H9 (cell line): ENCODE data around the gene CRYGN. TPM values are rescaled to one million over a fixed set of nuclear protein-coding genes. Genes with fewer than 3 reads are reported as not detected.

ENCODE experiments used
- DNase-seq: peaks from one replicate; pipeline ENCODE4 v3.0.0-alpha.2; 2017
- H2AFZ ChIP-seq: one replicate; pipeline ENCODE4 v1.6.1; 2013; ENCODE audit warnings: mild to moderate bottlenecking, low read length, control low read depth, moderate library complexity
- H2AK5ac ChIP-seq: 2 replicates; pipeline ENCODE4 v1.6.1; 2013; ENCODE audit warnings: low read length, control low read depth, mixed read lengths; ENCODE audit not compliant: insufficient read length
- H2BK120ac ChIP-seq: one replicate; pipeline ENCODE4 v1.6.1; 2013; ENCODE audit warnings: low read depth, mild to moderate bottlenecking, low read length, control low read depth, inconsistent platforms; ENCODE audit not compliant: poor library complexity, severe bottlenecking
- H2BK12ac ChIP-seq: 2 replicates; pipeline ENCODE4 v1.6.1; 2013; ENCODE audit warnings: low read length, control low read depth, mixed read lengths, low read depth; ENCODE audit not compliant: insufficient read length
- H2BK15ac ChIP-seq: 2 replicates; pipeline ENCODE4 v1.6.1; 2013; ENCODE audit warnings: low read depth, low read length, control low read depth
- H2BK20ac ChIP-seq: one replicate; pipeline ENCODE4 v1.6.1; 2013; ENCODE audit warnings: low read depth, mild to moderate bottlenecking, low read length, control low read depth, inconsistent platforms; ENCODE audit not compliant: poor library complexity, severe bottlenecking
- H2BK5ac ChIP-seq: 2 replicates; pipeline ENCODE4 v1.6.1; 2013; ENCODE audit warnings: low read length, control low read depth, mixed read lengths; ENCODE audit not compliant: insufficient read length
- H3K14ac ChIP-seq: 2 replicates; pipeline ENCODE4 v1.6.1; 2013; ENCODE audit warnings: low read length, control low read depth; ENCODE audit not compliant: insufficient read depth
- H3K18ac ChIP-seq: 2 replicates; pipeline ENCODE4 v1.6.1; 2013; ENCODE audit warnings: low read depth, mild to moderate bottlenecking, mixed read lengths, low read length, control low read depth; ENCODE audit not compliant: insufficient read length
- H3K23ac ChIP-seq: 2 replicates; pipeline ENCODE4 v1.6.1; 2013; ENCODE audit warnings: low read length, control low read depth, mixed read lengths, low read depth; ENCODE audit not compliant: insufficient read length
- H3K23me2 ChIP-seq: 2 replicates; pipeline ENCODE4 v1.6.1; 2013; ENCODE audit warnings: low read depth, mild to moderate bottlenecking, mixed read lengths, low read length, control low read depth; ENCODE audit not compliant: insufficient read length, poor library complexity, severe bottlenecking
- H3K27ac ChIP-seq: 2 replicates; pipeline ENCODE4 v1.5.1; 2013; ENCODE audit warnings: low read length, control low read depth, mixed read lengths, low read depth; ENCODE audit not compliant: insufficient read length
- H3K27me3 ChIP-seq: 2 replicates; pipeline ENCODE4 v1.6.1; 2013; ENCODE audit warnings: low read length, control low read depth, inconsistent platforms; ENCODE audit not compliant: insufficient read depth
- H3K4ac ChIP-seq: 2 replicates; pipeline ENCODE4 v1.6.1; 2013; ENCODE audit warnings: low read depth, mild to moderate bottlenecking, control low read depth, inconsistent platforms, low read length, moderate library complexity
- H3K4me1 ChIP-seq: 2 replicates; pipeline ENCODE4 v1.6.1; 2013; ENCODE audit warnings: low read length, control low read depth, inconsistent platforms; ENCODE audit not compliant: insufficient read depth
- H3K4me2 ChIP-seq: 2 replicates; pipeline ENCODE4 v1.6.1; 2013; ENCODE audit warnings: low read length, control low read depth, mixed read lengths; ENCODE audit not compliant: insufficient read length, insufficient read depth
- H3K56ac ChIP-seq: 2 replicates; pipeline ENCODE4 v1.6.1; 2013; ENCODE audit warnings: low read depth, mild to moderate bottlenecking, mixed read lengths, low read length, control low read depth; ENCODE audit not compliant: insufficient read length
- H3K79me1 ChIP-seq: 2 replicates; pipeline ENCODE4 v1.6.1; 2013; ENCODE audit warnings: low read depth, mild to moderate bottlenecking, moderate library complexity, low read length, control low read depth, inconsistent platforms; ENCODE audit not compliant: insufficient read depth, poor library complexity, severe bottlenecking
- H3K79me2 ChIP-seq: 2 replicates; pipeline ENCODE4 v1.6.1; 2013; ENCODE audit warnings: low read length, control low read depth, inconsistent platforms; ENCODE audit not compliant: insufficient read depth
- H3K9ac ChIP-seq: 2 replicates; pipeline ENCODE4 v1.6.1; 2013; ENCODE audit warnings: low read length, control low read depth, mixed read lengths; ENCODE audit not compliant: insufficient read length; ENCODE audit errors: extremely low read depth
- H3K9me3 ChIP-seq: one replicate; pipeline ENCODE4 v1.6.1; 2013; ENCODE audit warnings: low read depth, low read length, inconsistent platforms; ENCODE audit not compliant: control insufficient read depth
- H3T11ph ChIP-seq: one replicate; pipeline ENCODE4 v1.6.1; 2013; ENCODE audit warnings: mild to moderate bottlenecking, low read length, control low read depth, inconsistent platforms
- H4K20me1 ChIP-seq: one replicate; pipeline ENCODE4 v1.6.1; 2013; ENCODE audit not compliant: control insufficient read depth, insufficient read length, insufficient read depth
- H4K5ac ChIP-seq: 2 replicates; pipeline ENCODE4 v1.6.1; 2013; ENCODE audit warnings: low read depth, mild to moderate bottlenecking, mixed read lengths, low read length, control low read depth; ENCODE audit not compliant: insufficient read length
- H4K8ac ChIP-seq: replicated peaks from 2 replicates; pipeline ENCODE4 v1.6.1; 2013; ENCODE audit warnings: low read length, control low read depth, mixed read lengths, low read depth; ENCODE audit not compliant: insufficient read length
- H4K91ac ChIP-seq: 2 replicates; pipeline ENCODE4 v1.6.1; 2013; ENCODE audit warnings: low read depth, mild to moderate bottlenecking, moderate library complexity, mixed read lengths, low read length, control low read depth; ENCODE audit not compliant: insufficient read length
- H3K27ac Mint-ChIP-seq, 3 experiments: 2 replicates in 2 of 3; 3 replicates in 1 of 3; pipeline ENCODE4 v1.8.0; 2020 to 2021; ENCODE audit warnings: mixed read lengths in 3 of 3, mild to moderate bottlenecking in 1 of 3, moderate library complexity in 1 of 3
- H3K27me3 Mint-ChIP-seq: 2 replicates; pipeline ENCODE4 v1.8.0; 2021; ENCODE audit warnings: low read depth, mild to moderate bottlenecking, moderate library complexity, mixed read lengths
- H3K36me3 Mint-ChIP-seq, 3 experiments: 2 replicates in 2 of 3; 3 replicates in 1 of 3; pipeline ENCODE4 v1.8.0; 2020 to 2021; ENCODE audit warnings: low read depth in 3 of 3, mixed read lengths in 3 of 3; ENCODE audit not compliant: insufficient read depth in 1 of 3
- H3K4me1 Mint-ChIP-seq, 2 experiments: 2 replicates each; pipeline ENCODE4 v1.8.0; 2020; ENCODE audit warnings: mixed read lengths in 2 of 2
- H3K4me3 Mint-ChIP-seq, 2 experiments: 2 replicates in 1 of 2; 3 replicates in 1 of 2; pipeline ENCODE4 v1.8.0; 2020 to 2021; ENCODE audit warnings: mild to moderate bottlenecking in 2 of 2, mixed read lengths in 2 of 2, moderate library complexity in 1 of 2
- H3K9me3 Mint-ChIP-seq, 2 experiments: 2 replicates in 1 of 2; 3 replicates in 1 of 2; pipeline ENCODE4 v1.8.0; 2020; ENCODE audit warnings: mild to moderate bottlenecking in 2 of 2, mixed read lengths in 2 of 2, moderate library complexity in 1 of 2
- WGBS: extraction: QIAGEN DNeasy Blood & Tissue Kit; methylation state at CpG from one replicate; pipeline ENCODE4 v1.1.7; 2013; ENCODE audit warnings: missing lambda C conversion rate, low lambda C conversion rate, mixed read lengths; ENCODE audit not compliant: insufficient read length; ENCODE audit errors: extremely low coverage; 5-methylcytosine and 5-hydroxymethylcytosine counted together
- total RNA-seq: library from RNA; stranded (reverse); gene quantifications from 2 replicates; pipeline ENCODE4 v1.2.1, GENCODE V29; 2021
- TF ChIP-seq, protein P1 (sequence below): fragments of 200-600 bp; sonication (generic); conservative IDR thresholded peaks from 3 replicates; pipeline ENCODE4 v1.8.0; 2021; ENCODE audit warnings: antibody characterized with exemption, mild to moderate bottlenecking

The CRYGN gene
- total RNA-seq, 1 experiment from 2014 or later, result 1.8 TPM

DNA sequence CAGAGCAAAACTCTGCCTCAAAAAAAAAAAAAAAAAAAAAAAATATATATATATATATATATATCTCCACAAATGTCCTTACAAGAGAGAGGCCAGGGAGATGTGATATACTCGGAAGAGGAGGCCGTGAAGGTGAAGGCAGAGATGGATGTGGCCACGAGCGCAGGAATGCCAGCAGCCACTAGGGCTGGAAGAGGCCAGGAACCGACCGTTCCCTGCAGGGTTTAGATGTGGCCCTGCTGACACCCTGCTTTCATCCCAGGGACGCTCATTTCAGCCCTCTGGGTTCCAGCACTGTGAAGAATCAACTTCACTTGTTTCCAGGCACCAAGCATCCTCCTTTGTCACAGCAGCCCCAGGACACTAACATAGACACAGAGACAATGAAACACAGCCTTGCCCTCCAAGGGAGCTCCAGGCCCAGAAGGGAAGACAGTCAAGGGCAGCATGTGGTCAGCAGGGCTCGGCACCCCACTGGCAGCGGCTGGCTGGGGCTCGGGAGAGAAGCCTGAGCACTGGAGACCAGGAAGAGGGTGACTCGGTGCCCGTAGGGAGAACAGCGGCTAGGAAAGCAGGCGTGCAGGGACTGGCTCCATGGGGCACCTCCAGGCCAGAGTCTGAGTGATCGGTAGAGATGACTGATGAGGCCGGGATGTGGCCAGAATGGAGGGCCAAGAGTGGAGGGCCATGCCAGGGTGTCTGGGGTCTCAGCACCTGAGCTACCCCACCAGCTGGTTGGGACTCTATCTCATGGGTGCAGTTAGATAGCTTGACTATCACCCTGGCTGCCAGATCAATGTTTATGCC, 37.7 kb downstream of the CRYGN start:
- peak; percentile 20 for DNase-seq
- no CpG with 5 or more reads among the region's 16 CpGs for WGBS

More for the DNA sequence above, 37.7 kb downstream of the CRYGN start:
- Mint-ChIP-seq H3K4me1 (peaks cover 16 to 31% of the 10 kb centered on the region in 2 experiments), H3K9me3 (no peaks in the 10 kb centered on the region), H3K27ac (no peak overlapping the region; a peak in 1 of 7 replicates), H3K4me3 (no peak overlapping the region), H3K27me3 (no peaks in the 10 kb centered on the region), H3K36me3 (peaks cover 10 to 13% (median 10%) of the 10 kb centered on the region in 3 experiments)
- Histone ChIP-seq H3K9ac (no peak overlapping the region), H3K56ac (no peak overlapping the region), H2AFZ (no peak overlapping the region), H4K5ac (no peak overlapping the region), H4K91ac (no peak overlapping the region), H2BK5ac (no peak overlapping the region), H2BK20ac (no peak overlapping the region), H3K27me3 (no peaks in the 10 kb centered on the region; the same call in 1 of the 2 replicates), H3T11ph (no peak overlapping the region), H3K4me1 (no peaks in the 10 kb centered on the region; the same call in 1 of the 2 replicates), H4K20me1 (no peaks in the 10 kb centered on the region), H3K4ac (no peak overlapping the region), H3K79me2 (no peaks in the 10 kb centered on the region), H3K79me1 (no peaks in the 10 kb centered on the region), H2BK12ac (no peak overlapping the region), H2AK5ac (no peak overlapping the region), H3K4me2 (no peak overlapping the region), H4K8ac (no peak overlapping the region), H2BK120ac (no peak overlapping the region), H3K14ac (no peak overlapping the region), H3K23me2 (no peaks in the 10 kb centered on the region), H3K18ac (no peak overlapping the region), H3K9me3 (no peaks in the 10 kb centered on the region), H3K23ac (no peak overlapping the region), H2BK15ac (no peak overlapping the region), H3K27ac (no peak overlapping the region)
- TF ChIP-seq, protein P1, sequence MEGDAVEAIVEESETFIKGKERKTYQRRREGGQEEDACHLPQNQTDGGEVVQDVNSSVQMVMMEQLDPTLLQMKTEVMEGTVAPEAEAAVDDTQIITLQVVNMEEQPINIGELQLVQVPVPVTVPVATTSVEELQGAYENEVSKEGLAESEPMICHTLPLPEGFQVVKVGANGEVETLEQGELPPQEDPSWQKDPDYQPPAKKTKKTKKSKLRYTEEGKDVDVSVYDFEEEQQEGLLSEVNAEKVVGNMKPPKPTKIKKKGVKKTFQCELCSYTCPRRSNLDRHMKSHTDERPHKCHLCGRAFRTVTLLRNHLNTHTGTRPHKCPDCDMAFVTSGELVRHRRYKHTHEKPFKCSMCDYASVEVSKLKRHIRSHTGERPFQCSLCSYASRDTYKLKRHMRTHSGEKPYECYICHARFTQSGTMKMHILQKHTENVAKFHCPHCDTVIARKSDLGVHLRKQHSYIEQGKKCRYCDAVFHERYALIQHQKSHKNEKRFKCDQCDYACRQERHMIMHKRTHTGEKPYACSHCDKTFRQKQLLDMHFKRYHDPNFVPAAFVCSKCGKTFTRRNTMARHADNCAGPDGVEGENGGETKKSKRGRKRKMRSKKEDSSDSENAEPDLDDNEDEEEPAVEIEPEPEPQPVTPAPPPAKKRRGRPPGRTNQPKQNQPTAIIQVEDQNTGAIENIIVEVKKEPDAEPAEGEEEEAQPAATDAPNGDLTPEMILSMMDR, result no peak
